HG02763 (cell line): ENCODE data around the gene PDF.

Source experiments
- ATAC-seq: cut with Tn5 transposase; IDR thresholded peaks from one replicate; pipeline ENCODE4 v1.9.1; 2021; ENCODE audit warnings: mild to moderate bottlenecking, moderate library complexity; ENCODE audit not compliant: unreplicated experiment

Gene PDF

GRCh38 chr16:69286941-69287713 is 43.3 kb downstream of the PDF start:
- ATAC-seq: no peak

GRCh38 chr16:69285240-69285639 is 45.1 kb downstream of the PDF start:
- no peak for ATAC-seq

- ATAC-seq: no peak
Measured at GRCh38 chr16:69283851-69284250, 46.5 kb downstream of the PDF start.

GRCh38 chr16:69277413-69277812 is 53.0 kb downstream of the PDF start:
- ATAC-seq: no peak
